NCI-H2227 (cell line): ENCODE results near the gene POLRMT.
"Not testable (repeated sequence)": the region's sequence is repeated elsewhere in the genome, so short reads cannot be mapped to it uniquely, and the experiment has no call there.

ENCODE experiments used
- DNase-seq: peaks from one replicate; lab custom pipeline; 2025; ENCODE audit not compliant: unreplicated experiment; lab: John Stamatoyannopoulos, UW

Gene POLRMT

GRCh38 chr19:629515-629914 is 3.8 kb downstream of the POLRMT start:
- DNase-seq, result not testable (repeated sequence)

GRCh38 chr19:628168-628567 is 5.2 kb downstream of the POLRMT start:
- DNase-seq, result no peak

DNA sequence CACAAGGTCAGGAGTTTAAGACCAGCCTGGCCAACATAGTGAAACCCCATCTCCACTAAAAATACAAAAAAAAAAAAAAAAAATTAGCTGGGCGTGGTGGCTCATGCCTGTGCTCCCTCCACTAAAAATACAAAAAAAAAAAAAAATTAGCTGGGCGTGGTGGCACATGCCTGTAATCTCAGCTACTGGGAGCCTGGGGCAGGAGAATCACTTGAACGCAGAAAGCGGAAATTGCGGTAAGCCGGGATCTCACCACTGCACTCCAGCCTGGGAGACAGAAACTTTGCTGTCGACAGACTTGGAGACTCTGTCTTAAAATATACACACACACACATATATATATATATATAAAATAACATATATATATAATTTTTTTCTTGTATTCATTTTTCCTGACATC is 6.8 kb downstream of the POLRMT start:
- peak; percentile 15 for DNase-seq

- DNase-seq, result no peak
These were observed 8.1 kb downstream of the POLRMT start for GRCh38 chr19:625257-625656.

GRCh38 chr19:624433-625109 is 8.8 kb downstream of the POLRMT start:
- DNase-seq, result no peak

- no peak for DNase-seq
These were observed 9.4 kb downstream of the POLRMT start for GRCh38 chr19:623974-624373.

DNA sequence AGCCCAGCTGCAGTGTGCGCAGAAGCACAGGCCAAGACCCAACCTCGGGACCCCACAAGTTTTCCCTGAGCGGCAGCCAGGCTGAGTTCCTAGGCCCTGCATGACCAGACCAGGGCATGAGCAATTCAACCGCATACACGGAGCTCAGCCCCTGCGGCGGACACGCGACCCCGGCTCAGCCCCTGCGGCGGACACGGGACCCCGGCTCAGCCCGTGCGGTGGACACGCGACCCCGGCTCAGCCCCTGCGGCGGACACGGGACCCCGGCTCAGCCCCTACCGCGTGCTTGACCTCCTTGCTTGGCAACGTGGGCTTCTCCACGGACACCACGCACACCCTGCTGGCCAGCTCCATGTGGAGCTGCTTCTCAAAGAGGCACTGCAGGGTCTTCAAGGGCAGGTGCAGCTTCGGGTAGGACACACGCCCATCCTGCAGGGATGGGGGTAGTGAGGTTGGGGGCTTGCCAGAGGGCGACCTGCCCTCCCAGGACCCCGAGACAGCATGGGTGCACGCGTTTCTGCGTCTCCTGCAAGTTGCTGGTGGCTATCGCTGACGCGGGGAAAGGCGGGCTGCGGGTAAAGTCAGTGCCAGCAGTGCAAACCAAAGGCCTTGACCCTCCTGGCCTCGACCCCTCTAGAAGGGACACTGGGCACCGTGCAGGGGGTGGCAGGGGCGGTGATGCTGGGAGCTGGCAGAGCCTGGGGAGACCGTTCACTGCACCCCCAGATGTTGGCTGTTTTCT is 10.0 kb downstream of the POLRMT start:
- no peak for DNase-seq

DNA sequence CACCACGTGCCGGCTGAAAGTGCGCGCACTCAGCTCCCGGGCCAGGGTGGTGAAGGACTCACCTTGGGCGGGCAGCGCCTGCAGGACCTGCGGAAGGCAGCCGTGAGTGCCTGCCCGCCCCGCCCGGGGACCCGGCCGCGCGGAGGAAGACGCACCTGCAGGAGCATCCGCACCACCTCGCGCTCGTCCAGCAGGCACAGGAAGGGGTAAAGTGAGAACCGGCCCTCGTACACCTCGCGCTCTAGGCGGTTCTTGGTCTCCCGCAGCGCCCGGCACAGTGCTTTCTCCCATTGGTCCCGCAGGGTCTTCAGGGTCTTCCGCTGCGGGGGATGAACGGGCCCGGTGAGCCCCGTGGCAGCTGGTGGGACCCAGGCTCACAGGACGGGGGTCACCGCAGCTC is 10.7 kb downstream of the POLRMT start:
- no peak for DNase-seq

- DNase-seq, result no peak
These were observed 11.5 kb downstream of the POLRMT start for GRCh38 chr19:621819-622218.

DNA sequence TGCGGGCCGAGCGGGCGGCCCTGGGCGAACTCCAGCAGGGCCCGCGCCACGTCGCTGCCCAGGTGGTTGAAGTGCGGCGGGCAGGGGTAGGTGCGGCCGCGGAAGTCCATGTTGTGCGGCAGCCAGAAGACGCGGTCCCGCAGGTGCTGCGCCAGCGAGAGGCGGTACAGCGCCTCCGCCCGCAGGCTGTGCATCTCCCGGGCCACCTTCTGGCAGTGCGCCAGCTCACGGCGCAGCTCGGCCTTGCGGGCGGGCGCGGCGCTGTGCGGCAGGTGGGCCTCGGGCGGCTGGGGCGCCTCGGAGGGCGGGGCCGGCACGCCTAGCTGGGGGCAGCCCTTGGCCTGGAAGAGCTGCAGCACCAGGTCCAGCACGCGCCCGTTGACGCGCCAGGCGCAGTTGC is 12.1 kb downstream of the POLRMT start:
- DNase-seq, result not testable (repeated sequence)

DNA sequence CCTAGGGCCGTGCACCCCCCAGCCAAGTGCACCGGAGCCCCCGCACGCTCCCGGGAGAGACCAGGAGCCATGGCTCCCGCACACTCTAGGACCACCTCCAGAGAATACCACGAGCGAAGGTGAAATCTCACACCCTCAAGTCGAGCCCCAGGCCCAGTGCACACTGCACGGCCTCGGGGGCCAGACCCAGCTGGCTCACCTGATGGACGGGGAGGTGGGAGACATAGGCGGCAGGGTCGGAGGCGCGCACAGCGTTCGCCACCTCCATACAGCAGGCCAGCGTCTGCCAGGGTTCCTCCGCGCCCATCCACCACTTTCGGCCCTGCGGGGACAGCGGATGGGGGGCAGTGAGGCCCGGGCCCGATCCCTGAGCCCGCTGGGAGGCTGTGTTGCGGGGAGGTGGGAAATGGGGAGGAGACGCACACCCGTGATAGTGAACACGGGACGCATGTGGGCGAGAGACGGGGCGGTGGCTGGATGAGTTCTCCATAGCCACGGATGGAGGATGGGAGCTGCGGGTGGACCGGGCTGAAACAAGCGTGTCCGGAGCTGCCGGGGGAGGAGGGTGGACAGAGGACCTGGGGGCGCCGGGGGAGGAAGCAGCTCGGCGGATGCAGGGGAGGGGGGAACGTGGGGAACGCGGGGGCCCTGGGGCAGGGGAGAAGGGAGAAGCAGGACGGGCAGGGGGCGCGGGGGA is 13.0 kb downstream of the POLRMT start:
- DNase-seq, result no peak

GRCh38 chr19:619286-620002 is 13.9 kb downstream of the POLRMT start:
- DNase-seq, result no peak

- DNase-seq, result no peak
These were observed 14.6 kb downstream of the POLRMT start for GRCh38 chr19:618674-619285.

- DNase-seq, result no peak
These were observed 15.1 kb downstream of the POLRMT start for GRCh38 chr19:618247-618619.

- no peak for DNase-seq
These were observed 15.6 kb downstream of the POLRMT start for GRCh38 chr19:617551-618246.

- no peak for DNase-seq
These were observed 16.4 kb downstream of the POLRMT start for GRCh38 chr19:616747-617526.

- DNase-seq, result no peak
These were observed 17.2 kb downstream of the POLRMT start for GRCh38 chr19:616062-616700.

DNA sequence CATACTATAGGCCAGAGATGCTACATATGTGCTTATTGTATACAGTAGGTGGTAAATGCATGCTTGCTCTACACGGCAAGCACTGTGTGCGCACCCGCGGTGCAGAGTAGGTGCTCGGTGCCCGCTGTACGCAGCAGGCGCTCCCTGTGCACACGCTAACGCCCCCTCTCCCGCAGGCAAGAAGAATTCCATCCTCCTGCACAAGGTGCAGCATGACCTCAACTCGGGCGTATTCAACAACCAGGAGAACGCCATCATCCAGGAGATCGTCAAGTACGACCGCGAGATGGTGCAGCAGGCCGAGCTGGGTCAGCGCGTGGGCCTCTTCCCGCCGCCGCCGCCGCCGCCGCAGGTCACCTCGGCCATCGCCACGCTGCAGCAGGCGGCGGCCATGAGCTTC is 17.7 kb downstream of the POLRMT start:
- no peak for DNase-seq
